ENCODE data around the gene TMCO6.
"Not testable (repeated sequence)": the region's sequence is repeated elsewhere in the genome, so short reads cannot be mapped to it uniquely, and the experiment has no call there.

Gene TMCO6

DNA sequence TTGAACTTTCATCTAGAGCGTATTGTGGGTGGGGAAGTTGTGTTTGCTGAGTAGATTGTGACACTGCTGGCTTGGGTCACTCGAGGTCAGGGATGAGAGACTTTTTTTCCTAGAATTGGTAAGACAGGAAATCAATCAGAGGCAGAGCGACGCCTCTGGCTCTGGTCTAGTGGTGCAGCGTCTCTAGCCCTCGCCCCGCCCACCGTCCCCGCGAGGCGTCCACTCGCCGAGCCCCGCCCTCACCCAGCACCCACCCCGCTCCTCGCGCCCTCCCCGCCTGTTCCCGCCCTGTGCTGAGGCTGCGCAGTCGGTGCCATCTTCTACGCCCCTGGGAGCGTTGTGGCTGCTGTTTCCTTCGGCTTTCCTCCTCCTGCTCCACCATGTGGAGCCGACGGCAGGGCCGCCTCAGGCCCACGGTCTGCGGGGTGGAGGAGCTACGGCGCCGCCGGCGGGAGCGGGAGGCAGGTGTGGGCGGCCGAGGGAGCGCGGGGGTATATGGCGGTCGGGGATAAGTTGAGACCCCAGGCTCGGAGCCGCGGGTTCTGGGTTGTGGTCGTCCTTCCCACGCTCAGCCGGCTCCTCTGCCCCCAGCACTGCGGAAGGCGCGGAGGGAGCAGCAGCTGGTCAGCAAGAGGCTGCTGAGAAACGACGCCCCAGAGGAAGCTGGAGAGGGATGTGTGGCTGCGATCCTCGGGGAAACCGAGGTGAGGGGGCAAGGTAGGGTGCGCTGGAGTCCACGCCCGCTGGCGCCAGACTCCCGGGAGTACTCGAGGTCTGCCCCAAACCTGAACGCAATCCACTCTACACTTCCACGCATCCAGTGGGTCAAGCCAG, at the start of gene TMCO6:
Gene TMCO6, plus strand, starts transcription at position 304 of the 834 bp plus-strand sequence. Its CDS starts 77 bp downstream, at position 381.
- peak within 1 kb of the TSS; percentile 36 for H3K27ac ChIP-seq (ENCODE audit: poor library complexity, severe bottlenecking)

DNA sequence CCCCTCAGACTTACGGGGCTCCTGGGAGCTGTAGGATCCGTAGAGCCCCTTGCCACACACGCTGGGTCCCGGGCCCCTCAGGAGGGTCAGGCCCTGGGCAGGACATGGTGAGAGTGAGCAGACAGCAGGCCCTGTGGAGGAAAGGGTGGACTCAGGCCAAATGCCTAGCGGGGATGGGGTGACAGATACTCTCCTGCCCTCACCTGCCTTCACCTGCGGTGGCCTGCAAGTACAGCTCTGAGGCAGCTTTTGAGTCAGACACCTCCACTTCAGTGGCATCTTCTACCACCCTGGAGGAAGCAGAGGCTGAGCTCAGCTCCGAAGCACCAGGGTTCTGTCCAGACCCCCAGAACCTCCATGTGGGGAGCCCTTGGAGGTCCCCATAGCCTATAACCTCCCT, 48.4 kb upstream of the TMCO6 start:
- Histone ChIP-seq H3K4me3 (ENCODE audit: severe bottlenecking) (no peak overlapping the region), H3K9me3 (ENCODE audit: severe bottlenecking) (no peaks in the 10 kb centered on the region), H3K27ac (ENCODE audit: poor library complexity, severe bottlenecking) (no peak overlapping the region), H3K4me1 (ENCODE audit: insufficient read depth, poor library complexity, severe bottlenecking) (peaks cover 16% of the 10 kb centered on the region), H3K27me3 (ENCODE audit: insufficient read depth, poor library complexity, severe bottlenecking) (no peaks in the 10 kb centered on the region), H3K36me3 (ENCODE audit: low read depth) (no peaks in the 10 kb centered on the region)
- no peak for ATAC-seq (ENCODE audit: low read depth)
- DNase-seq (ENCODE audit: low spot score): no peak
- TF ChIP-seq, protein P1, sequence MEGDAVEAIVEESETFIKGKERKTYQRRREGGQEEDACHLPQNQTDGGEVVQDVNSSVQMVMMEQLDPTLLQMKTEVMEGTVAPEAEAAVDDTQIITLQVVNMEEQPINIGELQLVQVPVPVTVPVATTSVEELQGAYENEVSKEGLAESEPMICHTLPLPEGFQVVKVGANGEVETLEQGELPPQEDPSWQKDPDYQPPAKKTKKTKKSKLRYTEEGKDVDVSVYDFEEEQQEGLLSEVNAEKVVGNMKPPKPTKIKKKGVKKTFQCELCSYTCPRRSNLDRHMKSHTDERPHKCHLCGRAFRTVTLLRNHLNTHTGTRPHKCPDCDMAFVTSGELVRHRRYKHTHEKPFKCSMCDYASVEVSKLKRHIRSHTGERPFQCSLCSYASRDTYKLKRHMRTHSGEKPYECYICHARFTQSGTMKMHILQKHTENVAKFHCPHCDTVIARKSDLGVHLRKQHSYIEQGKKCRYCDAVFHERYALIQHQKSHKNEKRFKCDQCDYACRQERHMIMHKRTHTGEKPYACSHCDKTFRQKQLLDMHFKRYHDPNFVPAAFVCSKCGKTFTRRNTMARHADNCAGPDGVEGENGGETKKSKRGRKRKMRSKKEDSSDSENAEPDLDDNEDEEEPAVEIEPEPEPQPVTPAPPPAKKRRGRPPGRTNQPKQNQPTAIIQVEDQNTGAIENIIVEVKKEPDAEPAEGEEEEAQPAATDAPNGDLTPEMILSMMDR (IDR thresholded peaks at IDR 0.05; ENCODE audit: poor library complexity, severe bottlenecking): no peak

More for the DNA sequence above, at the start of gene TMCO6:
- TF ChIP-seq, protein P1 (IDR thresholded peaks at IDR 0.05; ENCODE audit: poor library complexity, severe bottlenecking): peak; percentile 87
- Histone ChIP-seq H3K4me3 (ENCODE audit: severe bottlenecking) (peak within 1 kb of the TSS; percentile 75), H3K9me3 (ENCODE audit: severe bottlenecking) (no peaks in the 10 kb centered on the region), H3K27me3 (ENCODE audit: insufficient read depth, poor library complexity, severe bottlenecking) (no peaks in the 10 kb centered on the region), H3K4me1 (ENCODE audit: insufficient read depth, poor library complexity, severe bottlenecking) (peaks cover 4% of the 10 kb centered on the region), H3K36me3 (ENCODE audit: low read depth) (peaks cover 16% of the 10 kb centered on the region)
- ATAC-seq (ENCODE audit: low read depth) (peak; percentile 93), DNase-seq (ENCODE audit: low spot score) (peak; percentile 99)

DNA sequence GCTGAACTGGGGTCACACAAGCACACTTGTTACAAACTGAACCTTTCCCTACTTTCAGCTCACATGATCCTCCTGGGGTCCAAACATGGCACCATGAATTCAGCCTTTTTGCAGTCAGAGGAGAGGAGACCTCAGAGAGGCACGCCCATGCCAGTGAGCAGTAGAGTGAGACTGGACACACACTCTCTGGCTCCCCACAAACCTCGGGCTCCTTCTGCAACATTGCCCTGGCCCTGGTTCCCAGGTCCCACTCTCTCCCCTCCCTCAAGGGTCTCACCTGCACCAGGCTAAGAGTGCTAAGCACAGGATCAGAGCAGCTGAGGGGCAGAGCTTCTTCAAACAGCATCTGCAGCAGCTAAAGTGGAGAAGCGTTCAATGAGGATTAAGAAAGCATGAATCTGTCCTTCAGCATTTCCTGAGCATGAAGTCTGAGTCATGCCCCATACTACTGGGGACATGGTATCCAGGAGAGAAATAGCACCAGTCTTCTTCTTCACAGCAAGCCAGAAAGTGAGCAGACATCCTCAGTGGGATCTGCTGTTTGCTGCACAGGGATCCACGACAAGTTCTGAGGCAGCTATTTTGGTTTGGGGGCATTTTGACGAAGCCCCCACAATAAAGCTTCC, 47.4 kb upstream of the TMCO6 start:
- no peak overlapping the region for H3K4me3 ChIP-seq (ENCODE audit: severe bottlenecking)
- TF ChIP-seq, protein P1 (IDR thresholded peaks at IDR 0.05; ENCODE audit: poor library complexity, severe bottlenecking): no peak
- peak; percentile 76 for ATAC-seq (ENCODE audit: low read depth)
- H3K4me1 ChIP-seq (ENCODE audit: insufficient read depth, poor library complexity, severe bottlenecking): peaks cover 16% of the 10 kb centered on the region
- DNase-seq (ENCODE audit: low spot score): no peak
- H3K27me3 ChIP-seq (ENCODE audit: insufficient read depth, poor library complexity, severe bottlenecking): no peaks in the 10 kb centered on the region
- no peaks in the 10 kb centered on the region for H3K9me3 ChIP-seq (ENCODE audit: severe bottlenecking)
- H3K36me3 ChIP-seq (ENCODE audit: low read depth): no peaks in the 10 kb centered on the region
- no peak overlapping the region for H3K27ac ChIP-seq (ENCODE audit: poor library complexity, severe bottlenecking)

DNA sequence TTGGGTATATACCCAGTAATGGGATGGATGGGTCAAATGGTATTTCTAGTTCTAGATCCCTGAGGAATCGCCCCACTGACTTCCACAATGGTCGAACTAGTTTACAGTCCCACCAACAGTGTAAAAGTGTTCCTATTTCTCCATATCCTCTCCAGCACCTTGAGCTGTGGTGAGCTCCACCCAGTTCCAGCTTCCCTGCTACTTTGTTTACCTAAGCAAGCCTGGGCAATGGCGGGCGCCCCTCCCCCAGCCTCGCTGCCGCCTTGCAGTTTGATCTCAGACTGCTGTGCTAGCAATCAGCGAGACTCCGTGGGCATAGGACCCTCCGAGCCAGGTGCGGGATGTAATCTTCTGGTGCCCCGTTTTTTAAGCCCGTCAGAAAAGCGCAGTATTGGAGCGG, 46.2 kb upstream of the TMCO6 start:
- H3K4me3 ChIP-seq (ENCODE audit: severe bottlenecking); H3K9me3 ChIP-seq (ENCODE audit: severe bottlenecking): not testable (repeated sequence)
- ATAC-seq (ENCODE audit: low read depth): peak; percentile 46; the same call in 2 of the 3 replicates

DNA sequence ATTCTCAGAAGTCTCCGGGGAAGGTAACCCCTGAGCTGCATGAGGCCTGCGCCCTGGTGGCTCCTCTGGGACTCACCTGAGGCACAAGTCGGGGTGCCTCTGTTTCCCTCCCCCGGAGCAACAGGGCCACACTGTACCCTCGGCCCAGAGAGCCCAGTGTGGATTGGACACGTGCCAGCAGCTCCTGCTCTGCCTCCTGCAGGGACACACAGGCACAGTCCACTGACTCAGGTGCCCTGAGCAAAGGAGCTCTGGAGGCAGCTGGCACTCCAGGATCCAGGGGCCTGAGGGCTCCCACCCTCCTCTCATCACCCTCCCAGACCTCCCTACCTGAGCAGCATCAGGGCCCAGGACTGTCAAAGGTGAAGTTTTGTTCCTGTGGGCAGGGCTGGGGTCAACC, 45.1 kb upstream of the TMCO6 start:
- TF ChIP-seq, protein P1 (IDR thresholded peaks at IDR 0.05; ENCODE audit: poor library complexity, severe bottlenecking): no peak
- Histone ChIP-seq H3K4me1 (ENCODE audit: insufficient read depth, poor library complexity, severe bottlenecking) (peaks cover 16% of the 10 kb centered on the region), H3K27ac (ENCODE audit: poor library complexity, severe bottlenecking) (no peak overlapping the region), H3K27me3 (ENCODE audit: insufficient read depth, poor library complexity, severe bottlenecking) (no peaks in the 10 kb centered on the region), H3K9me3 (ENCODE audit: severe bottlenecking) (no peaks in the 10 kb centered on the region), H3K4me3 (ENCODE audit: severe bottlenecking) (no peak overlapping the region), H3K36me3 (ENCODE audit: low read depth) (no peaks in the 10 kb centered on the region)
- ATAC-seq (ENCODE audit: low read depth) (no peak), DNase-seq (ENCODE audit: low spot score) (no peak)

More for the DNA sequence above, 46.2 kb upstream of the TMCO6 start:
- DNase-seq (ENCODE audit: low spot score); H3K36me3 ChIP-seq (ENCODE audit: low read depth); H3K27ac ChIP-seq (ENCODE audit: poor library complexity, severe bottlenecking); H3K27me3 ChIP-seq (ENCODE audit: insufficient read depth, poor library complexity, severe bottlenecking): not testable (repeated sequence)
- H3K4me1 ChIP-seq (ENCODE audit: insufficient read depth, poor library complexity, severe bottlenecking): peaks cover 16% of the 10 kb centered on the region

Data from RWPE2 (cell line).